Measurements from ENCODE around the gene DNASE1L1.

GRCh38 chrX:154403858-154404257 lies 5.2 kb downstream of the DNASE1L1 start:
- TF ChIP-seq ATF6 (CRISPR knock-in tag; IDR thresholded peaks at IDR 0.05) (no peak), GABPB1 (CRISPR knock-in tag; IDR thresholded peaks at IDR 0.05) (no peak), ZBTB21 (CRISPR knock-in tag; IDR thresholded peaks at IDR 0.05; ENCODE audit: borderline replicate concordance) (no peak), ATF3 (CRISPR knock-in tag; conservative IDR thresholded peaks at IDR 0.05) (no peak), CTCF (IDR thresholded peaks at IDR 0.05) (no peak)

All from WTC11 (cell line).